Keratinocyte (primary cell): Measurements from ENCODE around the gene KRT4. TPM values are rescaled to one million over a fixed set of nuclear protein-coding genes. Genes with fewer than 3 reads are reported as not detected.

ENCODE experiments used
- DNase-seq: peaks from one replicate; pipeline ENCODE4 v3.0.0-alpha.2; 2011; ENCODE audit warnings: low read depth, missing footprints, low spot score
- FAIRE-seq: peaks from 2 replicates; lab custom pipeline; 2011; peaks lifted over from hg19 to GRCh38; lab: Jason Lieb, UNC
- H2AFZ ChIP-seq: 2 replicates; pipeline ENCODE4 v1.6.0; 2012; ENCODE audit warnings: low read length, control low read depth, inconsistent platforms; ENCODE audit not compliant: control insufficient read depth
- H3K27ac ChIP-seq: 2 replicates; pipeline ENCODE4 v1.5.1; 2011; ENCODE audit warnings: low read length; ENCODE audit not compliant: control insufficient read depth, insufficient read depth
- H3K27me3 ChIP-seq: 3 replicates; pipeline ENCODE4 v1.6.0; 2011; ENCODE audit warnings: low read length; ENCODE audit not compliant: control insufficient read depth, insufficient read depth; ENCODE audit errors: extremely low read depth
- H3K36me3 ChIP-seq, 2 experiments: 2 replicates in 1 of 2; 3 replicates in 1 of 2; pipeline ENCODE4 v1.5.1; 2011; ENCODE audit warnings: low read length in 2 of 2, mild to moderate bottlenecking in 1 of 2; ENCODE audit not compliant: control insufficient read depth in 2 of 2, insufficient read depth in 2 of 2; ENCODE audit errors: extremely low read depth in 1 of 2
- H3K4me1 ChIP-seq: 3 replicates; pipeline ENCODE4 v1.5.1; 2011; ENCODE audit warnings: low read length; ENCODE audit not compliant: control insufficient read depth, insufficient read depth; ENCODE audit errors: extremely low read depth
- H3K4me2 ChIP-seq: 3 replicates; pipeline ENCODE4 v1.6.0; 2011; ENCODE audit warnings: low read depth, low read length; ENCODE audit not compliant: control insufficient read depth, insufficient read depth; ENCODE audit errors: extremely low read depth
- H3K4me3 ChIP-seq, 3 experiments: fragments of 200-600 bp in 1 of 3; sonication (generic) in 1 of 3; 2 replicates in 2 of 3; 3 replicates in 1 of 3; pipeline ENCODE4 v1.5.1; 2011 to 2016; ENCODE audit warnings: low read length in 3 of 3, mild to moderate bottlenecking in 3 of 3, control low read depth in 2 of 3, inconsistent platforms in 1 of 3, low read depth in 1 of 3, mixed read lengths in 1 of 3, mixed run types in 1 of 3, moderate library complexity in 1 of 3; ENCODE audit not compliant: control insufficient read depth in 2 of 3, insufficient read depth in 2 of 3; ENCODE audit errors: extremely low read depth in 1 of 3
- H3K79me2 ChIP-seq: 2 replicates; pipeline ENCODE4 v1.6.0; 2012; ENCODE audit warnings: low read length; ENCODE audit not compliant: control insufficient read depth, insufficient read depth
- H3K9ac ChIP-seq: 3 replicates; pipeline ENCODE4 v1.6.0; 2011; ENCODE audit warnings: low read length; ENCODE audit not compliant: control insufficient read depth, insufficient read depth; ENCODE audit errors: extremely low read depth
- H3K9me1 ChIP-seq: 3 replicates; pipeline ENCODE4 v1.6.0; 2011; ENCODE audit warnings: low read length; ENCODE audit not compliant: control insufficient read depth, insufficient read depth; ENCODE audit errors: extremely low read depth
- H3K9me3 ChIP-seq: 2 replicates; pipeline ENCODE4 v1.5.1; 2012; ENCODE audit warnings: low read depth, low read length; ENCODE audit not compliant: control insufficient read depth
- H4K20me1 ChIP-seq: 3 replicates; pipeline ENCODE4 v1.6.0; 2011; ENCODE audit warnings: low read length; ENCODE audit not compliant: control insufficient read depth, insufficient read depth; ENCODE audit errors: extremely low read depth
- CTCF ChIP-seq, 3 experiments: IDR thresholded peaks in 1 of 3; conservative IDR thresholded peaks in 1 of 3; optimal IDR thresholded peaks in 1 of 3; 2 replicates in 2 of 3; 3 replicates in 1 of 3; pipeline versions ENCODE3 to v1.5.1; 2011; ENCODE audit warnings: low read length in 3 of 3, mild to moderate bottlenecking in 3 of 3, moderate library complexity in 2 of 3, control low read depth in 1 of 3, inconsistent platforms in 1 of 3; ENCODE audit not compliant: insufficient read depth in 2 of 3; ENCODE audit errors: extremely low read depth in 1 of 3
- EZH2 ChIP-seq: IDR thresholded peaks from one replicate; pipeline ENCODE4 v1.6.1; 2012; ENCODE audit warnings: inconsistent platforms, mild to moderate bottlenecking, low read length, moderate library complexity
- dilution Hi-C: fragments of 300-500 bp; cut with MboI; formaldehyde crosslinking; loops from one replicate; pipeline ENCODE4 v1.7.0; 2020; ENCODE audit warnings: low sequenced_read_pairs; ENCODE audit not compliant: extremely low pct_ligation_motif_present
- polyA plus RNA-seq, 5 experiments: library from polyadenylated mRNA; depleted of rRNA in 3 of 5; stranded (reverse) in 3 of 5; stranded (forward) in 1 of 5; unstranded in 1 of 5; fragments of >200 nt; gene quantifications; 1 replicate in 1 of 5; 2 replicates in 3 of 5; 3 replicates in 1 of 5; pipeline versions ENCODE4 v1.2.1 to v1.2.3, GENCODE V29; 2011 to 2012; ENCODE audit warnings: missing spikeins in 2 of 5, low read depth in 1 of 5, low replicate concordance in 1 of 5

KRT4 gene
- polyA plus RNA-seq, 1 donor (not counting 4 experiments of a cell fraction or from before 2014, with no cell fraction given) = 2.0 TPM

GRCh38 chr12:52847335-52848102, 33.6 kb upstream of the KRT4 start:
- TF ChIP-seq CTCF (optimal IDR thresholded peaks at IDR 0.05 in 1 of 3, IDR thresholded peaks at IDR 0.05 in 1 of 3, conservative IDR thresholded peaks at IDR 0.05 in 1 of 3; ENCODE audit: extremely low read depth in 1 of 3, insufficient read depth in 2 of 3, low read length in 3 of 3) (no peak), EZH2 (no peak)
- Histone ChIP-seq H3K4me3 (no peak overlapping the region), H3K9ac (no peak overlapping the region), H3K27ac (no peak overlapping the region), H4K20me1 (no peaks in the 10 kb centered on the region), H3K27me3 (peaks cover 15% of the 10 kb centered on the region), H3K4me1 (peaks cover 4% of the 10 kb centered on the region), H3K4me2 (no peak overlapping the region), H3K9me3 (no peaks in the 10 kb centered on the region), H2AFZ (no peak overlapping the region), H3K79me2 (no peaks in the 10 kb centered on the region), H3K36me3 (no peaks in the 10 kb centered on the region), H3K9me1 (no peaks in the 10 kb centered on the region)
- dilution Hi-C loops = no loop called here
- FAIRE-seq (no peak), DNase-seq (no peak)

- no peaks in the 10 kb centered on the region for H3K9me1 ChIP-seq
- H3K4me1 ChIP-seq = peaks cover 4% of the 10 kb centered on the region
- H3K79me2 ChIP-seq = no peaks in the 10 kb centered on the region
- no peaks in the 10 kb centered on the region for H3K36me3 ChIP-seq
- FAIRE-seq = no peak
- H3K4me2 ChIP-seq = no peak overlapping the region
- no peak overlapping the region for H3K9ac ChIP-seq
- H3K27ac ChIP-seq = no peak overlapping the region
- H3K9me3 ChIP-seq = no peaks in the 10 kb centered on the region
- no peak overlapping the region for H3K4me3 ChIP-seq
- TF ChIP-seq EZH2 = no peak
- TF ChIP-seq CTCF (optimal IDR thresholded peaks at IDR 0.05 in 1 of 3, IDR thresholded peaks at IDR 0.05 in 1 of 3, conservative IDR thresholded peaks at IDR 0.05 in 1 of 3; ENCODE audit: extremely low read depth in 1 of 3, insufficient read depth in 2 of 3, low read length in 3 of 3) = no peak
- dilution Hi-C loops = no loop called here
- peaks cover 15% of the 10 kb centered on the region for H3K27me3 ChIP-seq
- no peak overlapping the region for H2AFZ ChIP-seq
- H4K20me1 ChIP-seq = no peaks in the 10 kb centered on the region
- no peak for DNase-seq
Observed at GRCh38 chr12:52846356-52846970, 32.5 kb upstream of the KRT4 start.
